ENCODE measurements around the gene PRKCH.

Gene PRKCH

DNA sequence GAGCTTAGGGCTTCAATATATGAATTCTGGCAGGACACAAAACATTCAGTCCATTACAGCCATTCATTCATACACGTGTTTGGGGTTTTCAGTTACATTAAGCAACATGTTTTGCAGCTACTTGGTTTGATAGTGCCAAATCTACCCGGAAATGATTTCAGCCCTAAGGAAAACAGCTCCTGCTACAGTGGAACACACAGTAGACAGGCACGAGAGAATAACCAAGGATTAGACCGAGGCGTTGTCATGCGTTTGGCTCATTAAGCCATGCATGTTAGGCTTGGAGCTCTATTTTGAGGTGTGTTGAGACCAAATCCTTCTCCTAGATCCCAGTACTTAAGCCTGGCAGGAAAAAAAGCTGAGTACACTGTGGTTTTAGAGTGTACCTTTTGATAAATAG is 177.4 kb downstream of the PRKCH start:
- intact Hi-C loops (cut with DNase I; ENCODE audit: low total_unique reads) = no loop called here
- H3K4me3 ChIP-seq = no peak overlapping the region
- peaks cover 0 to 36% (median 13%) of the 10 kb centered on the region in 4 donors for H3K4me1 ChIP-seq
- peak overlapping the region; percentile 47 to 63 for H3K27ac ChIP-seq
- no peaks in the 10 kb centered on the region for H3K36me3 ChIP-seq
- TF ChIP-seq, protein P1, sequence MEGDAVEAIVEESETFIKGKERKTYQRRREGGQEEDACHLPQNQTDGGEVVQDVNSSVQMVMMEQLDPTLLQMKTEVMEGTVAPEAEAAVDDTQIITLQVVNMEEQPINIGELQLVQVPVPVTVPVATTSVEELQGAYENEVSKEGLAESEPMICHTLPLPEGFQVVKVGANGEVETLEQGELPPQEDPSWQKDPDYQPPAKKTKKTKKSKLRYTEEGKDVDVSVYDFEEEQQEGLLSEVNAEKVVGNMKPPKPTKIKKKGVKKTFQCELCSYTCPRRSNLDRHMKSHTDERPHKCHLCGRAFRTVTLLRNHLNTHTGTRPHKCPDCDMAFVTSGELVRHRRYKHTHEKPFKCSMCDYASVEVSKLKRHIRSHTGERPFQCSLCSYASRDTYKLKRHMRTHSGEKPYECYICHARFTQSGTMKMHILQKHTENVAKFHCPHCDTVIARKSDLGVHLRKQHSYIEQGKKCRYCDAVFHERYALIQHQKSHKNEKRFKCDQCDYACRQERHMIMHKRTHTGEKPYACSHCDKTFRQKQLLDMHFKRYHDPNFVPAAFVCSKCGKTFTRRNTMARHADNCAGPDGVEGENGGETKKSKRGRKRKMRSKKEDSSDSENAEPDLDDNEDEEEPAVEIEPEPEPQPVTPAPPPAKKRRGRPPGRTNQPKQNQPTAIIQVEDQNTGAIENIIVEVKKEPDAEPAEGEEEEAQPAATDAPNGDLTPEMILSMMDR (IDR thresholded peaks at IDR 0.05) = no peak
- H3K27me3 ChIP-seq = no peaks in the 10 kb centered on the region
- DNase-seq = no peak
- H3K9me3 ChIP-seq = no peaks in the 10 kb centered on the region

DNA sequence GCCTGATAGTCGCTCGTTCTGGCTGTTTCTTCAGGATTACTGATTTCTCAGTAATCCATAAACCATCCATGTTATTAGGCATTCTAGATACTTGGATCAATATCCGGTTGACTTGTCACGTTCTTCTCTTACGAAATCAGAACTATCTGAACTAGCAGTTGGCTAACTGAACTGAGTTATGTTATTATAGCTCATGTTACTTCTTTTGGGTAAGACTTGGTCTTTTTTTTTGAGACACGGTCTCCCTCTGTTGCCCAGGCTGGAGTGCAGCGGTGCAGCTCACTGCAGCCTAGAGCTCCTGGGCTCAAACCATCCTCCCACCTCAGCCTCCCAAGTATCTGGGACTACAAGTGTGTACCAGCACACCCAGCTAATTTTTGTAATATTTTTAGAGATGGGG is 178.6 kb downstream of the PRKCH start:
- Histone ChIP-seq H3K27ac (no peak overlapping the region), H3K9me3 (no peaks in the 10 kb centered on the region), H3K4me3 (no peak overlapping the region), H3K27me3 (no peaks in the 10 kb centered on the region), H3K36me3 (no peaks in the 10 kb centered on the region), H3K4me1 (peaks cover 0 to 36% (median 13%) of the 10 kb centered on the region in 4 donors)
- intact Hi-C loops (cut with DNase I; ENCODE audit: low total_unique reads) = no loop called here
- TF ChIP-seq, protein P1 (IDR thresholded peaks at IDR 0.05) = no peak
- DNase-seq = no peak

DNA sequence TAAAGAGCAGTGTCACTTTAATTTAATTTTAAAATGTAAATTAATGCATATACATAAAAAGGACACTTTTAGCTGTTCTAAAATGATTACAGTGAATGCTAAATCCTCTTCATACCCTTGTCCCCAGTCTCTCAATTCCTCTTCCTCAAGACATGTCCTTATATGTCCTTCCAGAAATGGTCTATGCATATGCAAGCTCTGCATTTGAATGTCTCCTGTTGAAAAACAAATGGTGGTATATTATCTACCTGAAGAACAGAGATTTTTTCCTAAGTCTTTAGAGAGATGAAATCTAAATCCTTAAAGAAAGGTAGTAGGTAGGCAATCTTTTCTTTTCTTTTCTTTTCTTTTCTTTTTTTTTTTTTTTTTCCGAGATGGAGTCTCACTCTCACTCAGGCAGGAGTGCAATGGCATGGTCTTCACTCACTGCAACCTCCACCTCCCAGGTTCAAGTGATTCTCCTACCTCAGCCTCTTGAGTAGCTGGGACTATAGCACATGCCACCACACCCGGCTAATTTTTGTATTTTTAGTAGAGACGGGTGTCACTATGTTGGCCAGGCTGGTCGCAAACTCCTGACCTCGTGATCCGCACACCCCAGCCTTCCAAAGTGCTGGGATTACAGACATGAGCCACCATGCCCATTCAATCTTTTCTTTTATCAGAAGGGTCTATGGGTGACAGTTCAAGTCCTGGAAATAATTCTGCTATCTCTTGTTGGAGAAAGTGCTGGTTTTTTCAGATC is 180.5 kb downstream of the PRKCH start:
- H3K27ac ChIP-seq = no peak overlapping the region
- DNase-seq = no peak
- H3K4me3 ChIP-seq = no peak overlapping the region
- peaks cover 0 to 47% (median 13%) of the 10 kb centered on the region in 4 donors for H3K4me1 ChIP-seq
- intact Hi-C loops (cut with DNase I; ENCODE audit: low total_unique reads) = no loop called here
- no peaks in the 10 kb centered on the region for H3K27me3 ChIP-seq
- TF ChIP-seq, protein P1 (IDR thresholded peaks at IDR 0.05) = no peak
- H3K9me3 ChIP-seq = no peaks in the 10 kb centered on the region
- no peaks in the 10 kb centered on the region for H3K36me3 ChIP-seq

DNA sequence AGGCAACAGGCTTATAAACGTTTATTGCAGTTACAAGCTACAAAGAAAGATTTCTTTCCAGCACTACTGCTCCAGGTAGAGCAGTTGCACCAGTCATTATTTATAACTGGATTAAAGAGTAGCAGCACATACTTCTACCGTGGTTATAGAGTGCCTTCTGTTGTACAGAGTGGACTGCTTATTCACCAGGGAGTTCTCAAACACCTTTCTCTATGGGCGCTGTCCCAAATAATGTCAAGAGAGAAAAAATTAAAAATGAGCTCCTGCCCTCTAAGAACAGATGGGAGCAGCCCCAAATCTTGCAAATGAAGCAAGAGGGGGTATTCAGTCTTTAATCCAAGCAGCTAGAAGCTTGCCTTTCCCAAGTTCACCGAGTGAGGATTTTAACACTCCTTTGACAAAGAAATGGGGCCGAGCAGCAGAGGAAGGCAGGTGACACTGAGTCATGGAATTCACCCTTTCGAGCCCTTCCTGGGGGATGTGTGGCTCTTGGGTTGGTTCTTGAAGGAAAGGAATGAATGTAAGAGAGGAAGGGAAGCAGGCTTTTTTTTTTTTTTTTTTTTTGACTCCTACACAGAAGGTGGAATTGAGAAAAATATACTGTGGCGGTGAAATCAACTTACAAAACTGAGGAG is 181.2 kb downstream of the PRKCH start:
- no peak for DNase-seq
- Histone ChIP-seq H3K4me1 (peaks cover 0 to 47% (median 13%) of the 10 kb centered on the region in 4 donors), H3K27ac (peak overlapping the region; percentile 54 to 60), H3K4me3 (no peak overlapping the region), H3K27me3 (no peaks in the 10 kb centered on the region), H3K9me3 (no peaks in the 10 kb centered on the region), H3K36me3 (no peaks in the 10 kb centered on the region)
- intact Hi-C loops (cut with DNase I; ENCODE audit: low total_unique reads) = no loop called here
- TF ChIP-seq, protein P1 (IDR thresholded peaks at IDR 0.05) = no peak

DNA sequence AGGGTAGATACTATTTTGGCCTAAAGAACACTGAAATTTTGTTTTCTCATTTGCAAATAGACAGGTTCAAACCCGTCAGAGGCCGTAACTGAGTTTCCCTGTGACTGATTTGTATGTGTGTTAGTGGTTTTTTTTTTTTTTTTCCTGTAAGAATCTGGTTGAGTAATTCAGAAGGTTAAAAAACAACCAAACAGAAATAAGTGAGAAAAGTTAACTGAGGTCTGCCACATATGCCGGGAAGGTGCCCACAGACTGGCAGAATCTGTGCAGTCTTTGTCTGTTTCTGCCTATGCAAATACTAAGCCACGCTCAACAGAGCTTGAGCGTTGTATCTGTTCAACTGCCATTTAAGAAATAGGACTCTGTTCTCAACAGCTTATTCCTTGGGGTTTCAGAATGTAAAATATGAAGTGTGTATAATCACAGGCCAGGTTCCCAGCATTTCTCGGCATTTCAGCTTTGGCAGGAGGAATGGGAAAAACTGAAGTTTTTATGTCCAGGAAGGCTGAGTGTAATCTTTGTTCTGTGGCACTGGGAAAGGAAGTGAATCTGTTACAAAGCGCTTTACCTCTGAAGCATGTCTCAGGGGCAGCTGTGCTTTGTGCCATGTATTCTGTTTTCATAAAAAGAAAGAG is 181.9 kb downstream of the PRKCH start:
- TF ChIP-seq, protein P1 (IDR thresholded peaks at IDR 0.05) = no peak
- Histone ChIP-seq H3K9me3 (no peaks in the 10 kb centered on the region), H3K4me1 (peaks cover 0 to 42% (median 11%) of the 10 kb centered on the region in 4 donors), H3K27me3 (no peaks in the 10 kb centered on the region), H3K27ac (peak overlapping the region; percentile 54 to 60), H3K36me3 (no peaks in the 10 kb centered on the region), H3K4me3 (no peak overlapping the region)
- intact Hi-C loops (cut with DNase I; ENCODE audit: low total_unique reads) = no loop called here
- no peak for DNase-seq

All from tibial artery (tissue), 4 donors.